ENCODE results near the gene ARHGAP22.

DNA sequence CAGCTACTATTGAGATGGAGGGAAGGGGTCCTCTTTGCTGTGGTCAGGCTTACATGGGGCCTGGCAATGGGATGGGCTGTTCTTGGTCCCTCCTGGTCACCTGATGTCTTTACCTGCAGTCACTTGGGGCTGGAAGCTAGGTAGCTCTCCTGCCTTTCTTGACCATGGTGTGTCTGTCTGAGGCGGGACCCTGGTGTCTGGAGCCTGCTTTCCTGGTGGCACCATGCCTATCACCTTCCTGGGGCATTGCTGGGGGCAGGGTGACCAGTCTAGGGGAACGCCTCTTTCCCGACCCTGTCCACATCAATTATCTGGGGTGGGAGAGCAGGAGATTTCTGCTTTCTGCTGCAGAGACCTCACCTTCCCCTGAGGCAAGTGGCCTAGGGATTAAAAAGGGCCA lies 55.6 kb downstream of the ARHGAP22 start:
- TF ChIP-seq POLR2AphosphoS5 (IDR thresholded peaks at IDR 0.05; ENCODE audit: low read depth) (no peak), EZH2 (IDR thresholded peaks at IDR 0.05; ENCODE audit: low read depth, unreplicated experiment) (no peak), CREB1 (CRISPR knock-in tag; IDR thresholded peaks at IDR 0.05; ENCODE audit: low read depth) (no peak), EZH2phosphoT487 (IDR thresholded peaks at IDR 0.05; ENCODE audit: unreplicated experiment) (no peak)
- TF ChIP-seq, protein P1, sequence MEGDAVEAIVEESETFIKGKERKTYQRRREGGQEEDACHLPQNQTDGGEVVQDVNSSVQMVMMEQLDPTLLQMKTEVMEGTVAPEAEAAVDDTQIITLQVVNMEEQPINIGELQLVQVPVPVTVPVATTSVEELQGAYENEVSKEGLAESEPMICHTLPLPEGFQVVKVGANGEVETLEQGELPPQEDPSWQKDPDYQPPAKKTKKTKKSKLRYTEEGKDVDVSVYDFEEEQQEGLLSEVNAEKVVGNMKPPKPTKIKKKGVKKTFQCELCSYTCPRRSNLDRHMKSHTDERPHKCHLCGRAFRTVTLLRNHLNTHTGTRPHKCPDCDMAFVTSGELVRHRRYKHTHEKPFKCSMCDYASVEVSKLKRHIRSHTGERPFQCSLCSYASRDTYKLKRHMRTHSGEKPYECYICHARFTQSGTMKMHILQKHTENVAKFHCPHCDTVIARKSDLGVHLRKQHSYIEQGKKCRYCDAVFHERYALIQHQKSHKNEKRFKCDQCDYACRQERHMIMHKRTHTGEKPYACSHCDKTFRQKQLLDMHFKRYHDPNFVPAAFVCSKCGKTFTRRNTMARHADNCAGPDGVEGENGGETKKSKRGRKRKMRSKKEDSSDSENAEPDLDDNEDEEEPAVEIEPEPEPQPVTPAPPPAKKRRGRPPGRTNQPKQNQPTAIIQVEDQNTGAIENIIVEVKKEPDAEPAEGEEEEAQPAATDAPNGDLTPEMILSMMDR (conservative IDR thresholded peaks at IDR 0.05; ENCODE audit: low read depth in 2 of 2) = no peak
- TF ChIP-seq, protein P2, sequence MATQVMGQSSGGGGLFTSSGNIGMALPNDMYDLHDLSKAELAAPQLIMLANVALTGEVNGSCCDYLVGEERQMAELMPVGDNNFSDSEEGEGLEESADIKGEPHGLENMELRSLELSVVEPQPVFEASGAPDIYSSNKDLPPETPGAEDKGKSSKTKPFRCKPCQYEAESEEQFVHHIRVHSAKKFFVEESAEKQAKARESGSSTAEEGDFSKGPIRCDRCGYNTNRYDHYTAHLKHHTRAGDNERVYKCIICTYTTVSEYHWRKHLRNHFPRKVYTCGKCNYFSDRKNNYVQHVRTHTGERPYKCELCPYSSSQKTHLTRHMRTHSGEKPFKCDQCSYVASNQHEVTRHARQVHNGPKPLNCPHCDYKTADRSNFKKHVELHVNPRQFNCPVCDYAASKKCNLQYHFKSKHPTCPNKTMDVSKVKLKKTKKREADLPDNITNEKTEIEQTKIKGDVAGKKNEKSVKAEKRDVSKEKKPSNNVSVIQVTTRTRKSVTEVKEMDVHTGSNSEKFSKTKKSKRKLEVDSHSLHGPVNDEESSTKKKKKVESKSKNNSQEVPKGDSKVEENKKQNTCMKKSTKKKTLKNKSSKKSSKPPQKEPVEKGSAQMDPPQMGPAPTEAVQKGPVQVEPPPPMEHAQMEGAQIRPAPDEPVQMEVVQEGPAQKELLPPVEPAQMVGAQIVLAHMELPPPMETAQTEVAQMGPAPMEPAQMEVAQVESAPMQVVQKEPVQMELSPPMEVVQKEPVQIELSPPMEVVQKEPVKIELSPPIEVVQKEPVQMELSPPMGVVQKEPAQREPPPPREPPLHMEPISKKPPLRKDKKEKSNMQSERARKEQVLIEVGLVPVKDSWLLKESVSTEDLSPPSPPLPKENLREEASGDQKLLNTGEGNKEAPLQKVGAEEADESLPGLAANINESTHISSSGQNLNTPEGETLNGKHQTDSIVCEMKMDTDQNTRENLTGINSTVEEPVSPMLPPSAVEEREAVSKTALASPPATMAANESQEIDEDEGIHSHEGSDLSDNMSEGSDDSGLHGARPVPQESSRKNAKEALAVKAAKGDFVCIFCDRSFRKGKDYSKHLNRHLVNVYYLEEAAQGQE (IDR thresholded peaks at IDR 0.05; ENCODE audit: unreplicated experiment) = no peak

Measured in GM23338 (cell line).